ENCODE results near the gene LYRM4.

LYRM4 gene

GRCh38 chr6:5174244-5174643 lies 86.5 kb downstream of the LYRM4 start:
- TF ChIP-seq GATA3 (IDR thresholded peaks at IDR 0.05; ENCODE audit: low read depth, low read length) (no peak), GATA2 (IDR thresholded peaks at IDR 0.05; ENCODE audit: low read depth, low read length) (no peak)

GRCh38 chr6:5173810-5174209 lies 86.9 kb downstream of the LYRM4 start:
- TF ChIP-seq GATA2 (IDR thresholded peaks at IDR 0.05; ENCODE audit: low read depth, low read length) (no peak), GATA3 (IDR thresholded peaks at IDR 0.05; ENCODE audit: low read depth, low read length) (no peak)

GRCh38 chr6:5172897-5173474 lies 87.8 kb downstream of the LYRM4 start:
- no peak for TF ChIP-seq GATA2 (IDR thresholded peaks at IDR 0.05; ENCODE audit: low read depth, low read length)
- TF ChIP-seq GATA3 (IDR thresholded peaks at IDR 0.05; ENCODE audit: low read depth, low read length): no peak

DNA sequence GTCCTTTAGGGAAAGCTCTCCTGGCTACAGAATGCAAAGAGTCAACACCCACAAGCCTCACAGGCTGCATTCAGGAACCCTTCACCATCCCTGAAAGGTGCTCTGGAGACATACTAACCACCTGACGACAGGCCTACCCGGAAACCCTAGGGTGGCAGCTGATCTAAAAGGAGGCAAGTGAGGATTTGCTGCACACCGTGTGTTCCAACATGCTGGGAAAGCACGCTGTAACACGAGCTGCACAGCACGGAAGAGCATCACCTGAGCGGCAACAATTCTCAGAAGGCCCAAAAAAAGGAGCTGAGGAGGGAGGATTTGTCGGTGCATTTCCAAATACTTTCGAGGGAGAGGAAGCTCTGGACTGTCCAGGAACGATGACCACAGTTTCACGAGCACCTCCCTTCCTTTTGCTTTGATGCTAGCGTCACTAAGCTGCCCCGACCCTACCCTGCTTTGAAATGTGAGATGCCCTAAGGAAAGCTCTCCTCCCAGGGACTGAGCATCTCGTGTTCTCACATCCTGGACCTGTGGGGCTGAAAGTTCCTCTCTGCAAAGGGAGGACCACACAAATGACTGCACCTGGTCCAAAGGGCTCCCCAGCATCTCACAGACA lies 88.6 kb downstream of the LYRM4 start:
- TF ChIP-seq GATA3 (IDR thresholded peaks at IDR 0.05; ENCODE audit: low read depth, low read length): no peak
- no peak for TF ChIP-seq GATA2 (IDR thresholded peaks at IDR 0.05; ENCODE audit: low read depth, low read length)

GRCh38 chr6:5167501-5167900 lies 93.2 kb downstream of the LYRM4 start:
- TF ChIP-seq GATA2 (IDR thresholded peaks at IDR 0.05; ENCODE audit: low read depth, low read length) (no peak), GATA3 (IDR thresholded peaks at IDR 0.05; ENCODE audit: low read depth, low read length) (no peak)

DNA sequence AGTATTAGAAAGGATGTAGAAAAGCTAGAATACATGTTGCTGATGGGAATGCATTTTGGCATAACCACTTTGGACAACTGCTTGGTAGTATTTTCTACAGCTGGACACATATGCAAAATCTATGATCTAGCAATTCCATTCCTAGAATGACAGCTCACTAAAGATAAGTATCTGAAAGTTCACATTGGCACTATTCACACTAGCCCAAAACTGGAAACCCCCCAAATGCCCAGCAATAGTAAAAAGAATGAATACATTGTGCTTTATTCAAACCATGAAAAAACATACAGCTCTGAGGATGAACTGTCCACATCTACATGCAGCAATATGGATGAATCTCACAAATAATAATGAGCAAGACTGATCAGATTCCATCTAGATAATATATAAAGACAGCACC lies 96.7 kb downstream of the LYRM4 start:
- no peak for TF ChIP-seq GATA2 (IDR thresholded peaks at IDR 0.05; ENCODE audit: low read depth, low read length)
- TF ChIP-seq GATA3 (IDR thresholded peaks at IDR 0.05; ENCODE audit: low read depth, low read length): no peak

GRCh38 chr6:5163247-5163646 lies 97.5 kb downstream of the LYRM4 start:
- TF ChIP-seq GATA2 (IDR thresholded peaks at IDR 0.05; ENCODE audit: low read depth, low read length) (no peak), GATA3 (IDR thresholded peaks at IDR 0.05; ENCODE audit: low read depth, low read length) (no peak)

GRCh38 chr6:5162355-5162754 lies 98.4 kb downstream of the LYRM4 start:
- no peak for TF ChIP-seq GATA2 (IDR thresholded peaks at IDR 0.05; ENCODE audit: low read depth, low read length)
- no peak for TF ChIP-seq GATA3 (IDR thresholded peaks at IDR 0.05; ENCODE audit: low read depth, low read length)

- no peak for TF ChIP-seq GATA2 (IDR thresholded peaks at IDR 0.05; ENCODE audit: low read depth, low read length)
- TF ChIP-seq GATA3 (IDR thresholded peaks at IDR 0.05; ENCODE audit: low read depth, low read length): no peak
Observed at GRCh38 chr6:5160206-5160605, 100.5 kb downstream of the LYRM4 start.

DNA sequence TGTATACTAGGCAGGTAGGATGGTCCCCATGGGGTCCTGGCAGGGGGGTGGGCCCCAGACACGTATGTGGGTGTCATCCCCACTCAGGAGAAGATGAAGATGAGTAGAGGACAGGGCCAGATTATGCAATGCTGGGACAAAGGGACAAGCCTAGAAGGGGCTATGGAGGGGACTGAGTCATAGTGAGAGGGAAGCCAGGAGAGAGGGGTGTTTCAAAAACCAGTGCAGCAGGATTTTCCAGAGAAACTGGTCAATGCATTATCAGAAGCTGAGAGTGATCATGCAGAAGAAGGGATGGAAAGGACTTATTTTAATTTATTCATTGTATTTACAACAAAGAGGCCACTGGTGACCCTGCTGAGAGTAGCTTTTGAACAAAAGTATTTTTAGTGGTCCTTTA lies 101.6 kb downstream of the LYRM4 start:
- no peak for TF ChIP-seq GATA2 (IDR thresholded peaks at IDR 0.05; ENCODE audit: low read depth, low read length)
- TF ChIP-seq GATA3 (IDR thresholded peaks at IDR 0.05; ENCODE audit: low read depth, low read length): no peak

- TF ChIP-seq GATA2 (IDR thresholded peaks at IDR 0.05; ENCODE audit: low read depth, low read length) (no peak), GATA3 (IDR thresholded peaks at IDR 0.05; ENCODE audit: low read depth, low read length) (no peak)
Observed at GRCh38 chr6:5158180-5158579, 102.6 kb downstream of the LYRM4 start.

DNA sequence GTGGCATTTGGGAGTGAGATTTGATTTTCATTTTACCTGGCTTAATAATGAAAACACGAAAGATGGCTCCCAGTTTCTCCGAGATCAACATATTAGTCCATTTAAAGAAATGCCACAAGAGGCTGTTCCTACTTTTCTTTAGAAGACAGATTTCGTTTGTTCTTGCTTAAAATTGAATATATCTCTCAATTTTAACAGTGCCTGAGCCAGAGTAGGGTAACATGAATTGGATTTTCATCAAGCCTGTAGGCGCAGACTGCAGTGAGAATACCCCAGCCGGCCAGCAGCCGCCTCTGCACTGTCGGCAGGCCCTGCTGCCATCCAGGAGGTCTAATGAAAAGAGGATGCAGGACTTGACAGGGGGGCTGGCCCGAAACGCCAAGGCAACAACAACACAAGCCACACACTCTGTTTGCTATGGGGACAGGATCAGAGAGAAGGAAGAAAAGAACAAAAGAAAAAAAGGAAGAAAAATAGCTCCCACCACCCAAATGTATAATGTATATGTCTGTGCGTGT lies 103.1 kb downstream of the LYRM4 start:
- no peak for TF ChIP-seq GATA2 (IDR thresholded peaks at IDR 0.05; ENCODE audit: low read depth, low read length)
- TF ChIP-seq GATA3 (IDR thresholded peaks at IDR 0.05; ENCODE audit: low read depth, low read length): no peak

DNA sequence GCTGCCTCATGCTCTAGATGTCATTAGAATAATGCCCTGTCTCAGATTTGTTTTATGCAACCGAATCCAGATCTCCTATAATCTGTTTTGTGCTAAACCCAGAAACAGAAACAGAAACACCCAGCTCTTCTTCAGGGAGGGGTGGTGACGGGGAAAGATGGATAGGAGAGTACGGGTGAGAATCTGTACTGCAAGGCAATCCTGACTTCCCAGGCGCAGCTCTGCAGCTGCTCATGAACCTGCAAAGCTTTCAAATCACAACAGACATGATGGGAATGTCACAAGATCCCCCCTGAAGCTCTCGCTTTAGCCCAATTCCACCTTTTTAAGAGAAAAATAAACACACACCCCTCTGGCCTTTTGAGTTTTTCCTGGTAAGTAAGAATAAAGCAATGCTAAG lies 104.1 kb downstream of the LYRM4 start:
- TF ChIP-seq GATA2 (IDR thresholded peaks at IDR 0.05; ENCODE audit: low read depth, low read length) (no peak), GATA3 (IDR thresholded peaks at IDR 0.05; ENCODE audit: low read depth, low read length) (no peak)

DNA sequence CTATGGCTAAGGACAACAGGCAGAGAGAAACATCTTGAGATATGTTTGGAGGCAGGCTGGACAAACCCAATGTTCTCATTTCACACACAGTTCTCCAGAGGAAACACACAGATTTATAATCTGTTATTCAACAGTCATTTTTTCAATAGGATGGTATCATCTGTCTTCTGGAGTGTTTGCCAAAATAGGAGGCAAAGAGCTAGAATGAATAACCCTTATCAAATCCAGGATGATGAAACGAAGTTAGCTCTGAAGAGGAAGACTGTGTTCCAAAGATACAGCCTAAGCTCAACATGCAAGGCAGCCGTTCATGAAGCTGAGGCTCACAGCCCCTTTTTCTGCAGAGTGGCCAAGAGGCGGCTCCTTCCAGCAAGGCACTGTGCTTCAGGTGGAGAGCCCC lies 104.8 kb downstream of the LYRM4 start:
- TF ChIP-seq GATA3 (IDR thresholded peaks at IDR 0.05; ENCODE audit: low read depth, low read length) (no peak), GATA2 (IDR thresholded peaks at IDR 0.05; ENCODE audit: low read depth, low read length) (no peak)

GRCh38 chr6:5153186-5153585 lies 107.6 kb downstream of the LYRM4 start:
- TF ChIP-seq GATA2 (IDR thresholded peaks at IDR 0.05; ENCODE audit: low read depth, low read length) (no peak), GATA3 (IDR thresholded peaks at IDR 0.05; ENCODE audit: low read depth, low read length) (no peak)

Data from SH-SY5Y (cell line).